Placental pericyte (primary cell): ENCODE data around the gene FOXP1. TPM values are rescaled to one million over a fixed set of nuclear protein-coding genes. Genes with fewer than 3 reads are reported as not detected.

Source experiments
- small RNA-seq: library from RNA; depleted of rRNA; stranded (forward); fragments of <200 nt; gene quantifications from one replicate; pipeline ENCODE3, GENCODE V24; 2012; ENCODE audit warnings: low replicate concordance
- total RNA-seq: library from RNA; depleted of rRNA; stranded (reverse); fragments of >200 nt; gene quantifications from 2 replicates; pipeline ENCODE4 v1.2.3, GENCODE V29; 2012

The FOXP1 gene
- 100 and 133 TPM in 2 replicates for total RNA-seq

DNA sequence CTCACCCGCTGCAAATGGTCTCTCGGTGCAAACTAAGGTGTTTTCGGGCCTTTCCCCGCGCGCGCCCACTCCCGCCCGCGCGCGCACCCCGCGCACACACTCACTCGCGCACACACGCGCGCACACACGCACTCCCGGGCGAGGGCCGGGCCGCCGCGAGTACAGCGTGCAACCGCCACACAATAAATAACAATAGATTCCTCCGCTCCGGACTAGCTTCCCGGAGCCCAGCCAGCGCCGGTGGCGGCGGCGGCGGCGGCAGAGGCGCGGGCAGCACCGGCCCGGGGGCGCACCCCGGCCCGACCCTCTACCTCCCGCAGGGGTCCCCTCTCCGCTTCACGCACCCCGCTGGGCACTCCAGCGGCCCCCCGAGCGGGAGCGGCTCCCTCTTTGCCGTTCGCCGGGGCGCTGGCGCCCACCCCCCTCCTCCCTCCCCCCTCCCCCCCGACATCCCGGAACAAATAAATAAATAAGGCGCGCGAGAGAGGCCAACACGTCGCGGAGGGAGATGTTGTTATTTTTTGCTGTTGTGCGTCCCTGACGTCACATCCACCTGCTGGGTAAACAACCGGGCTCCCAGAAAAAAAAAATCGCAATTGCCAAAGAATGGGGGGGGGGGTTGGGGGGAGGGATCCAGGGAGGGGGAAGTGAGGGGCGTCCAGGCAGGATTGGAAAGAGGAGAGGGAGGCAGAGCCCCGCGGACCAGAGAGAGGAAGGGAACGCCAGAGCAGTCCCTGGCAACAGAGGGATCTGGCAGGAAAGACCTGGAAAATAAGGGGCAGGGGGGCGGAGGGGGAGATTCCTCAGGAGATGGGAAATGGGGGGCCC, at the start of gene FOXP1:
Gene FOXP1 (minus strand): TSS at position 163 of the 828 bp plus-strand sequence. CDS start 385,347 bp downstream, outside the sequence.

Small RNA genes lying within 50 kb of the gene (small RNA-seq; reads per million reads assigned to genes)
- 0.13 reads per million for gene MIR1284

Other genes starting within 250 kb of the FOXP1 start
- 0.72 and 1.8 TPM in 2 replicates for gene EIF4E3, start 141.7 kb upstream of the FOXP1 start, total RNA-seq
- gene GPR27, start 170.1 kb upstream of the FOXP1 start, total RNA-seq = under 0.01 TPM in 1 of 2 replicates, not detected in the other
- not detected in 2 replicates for gene PROK2, start 201.4 kb upstream of the FOXP1 start, total RNA-seq